Measurements from ENCODE around the gene TXNDC17.

DNA sequence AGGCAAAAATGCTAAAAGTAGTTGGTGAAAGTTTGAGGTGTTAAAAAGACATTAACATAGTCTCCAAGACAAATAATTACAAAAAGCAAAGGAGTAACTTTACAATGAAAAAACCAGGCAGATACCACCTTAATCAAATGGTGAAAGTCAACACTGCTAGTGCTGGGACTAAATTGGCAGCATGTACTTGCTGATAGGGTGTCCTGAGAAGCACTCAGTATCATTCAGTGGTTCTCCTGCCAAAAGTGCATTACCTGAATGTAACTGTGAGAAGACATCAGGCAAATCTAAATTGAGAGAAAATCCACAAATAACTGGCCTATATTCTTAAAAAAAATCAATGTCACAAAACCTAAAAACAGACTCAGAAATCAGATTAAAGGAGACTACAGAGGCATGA, 8.3 kb upstream of the TXNDC17 start:
- TF ChIP-seq CTCF (conservative IDR thresholded peaks at IDR 0.05 in 1 of 2, IDR thresholded peaks at IDR 0.05 in 1 of 2; ENCODE audit: low read depth in 1 of 2, low read length in 2 of 2) (no peak), EZH2 (IDR thresholded peaks at IDR 0.05; ENCODE audit: low read length, missing control alignments) (no peak)

Data from fibroblast of lung (primary cell).